Umbilical cord (tissue), 2 donors: ENCODE measurements around the gene RNF31. TPM values are rescaled to one million over a fixed set of nuclear protein-coding genes. Genes with fewer than 3 reads are reported as not detected.

Source experiments
- DNase-seq: peaks from one replicate; pipeline ENCODE4 v3.0.0-alpha.2; 2015; ENCODE audit warnings: low spot score
- total RNA-seq: library from RNA; depleted of rRNA; stranded (reverse); fragments of >200 nt; gene quantifications from one replicate; pipeline ENCODE4 v1.2.3, GENCODE V29; 2014; ENCODE audit warnings: low replicate concordance; ENCODE audit not compliant: insufficient read depth

The RNF31 gene
- total RNA-seq, 1 donor from 2014 or later = 22.6 TPM

DNA sequence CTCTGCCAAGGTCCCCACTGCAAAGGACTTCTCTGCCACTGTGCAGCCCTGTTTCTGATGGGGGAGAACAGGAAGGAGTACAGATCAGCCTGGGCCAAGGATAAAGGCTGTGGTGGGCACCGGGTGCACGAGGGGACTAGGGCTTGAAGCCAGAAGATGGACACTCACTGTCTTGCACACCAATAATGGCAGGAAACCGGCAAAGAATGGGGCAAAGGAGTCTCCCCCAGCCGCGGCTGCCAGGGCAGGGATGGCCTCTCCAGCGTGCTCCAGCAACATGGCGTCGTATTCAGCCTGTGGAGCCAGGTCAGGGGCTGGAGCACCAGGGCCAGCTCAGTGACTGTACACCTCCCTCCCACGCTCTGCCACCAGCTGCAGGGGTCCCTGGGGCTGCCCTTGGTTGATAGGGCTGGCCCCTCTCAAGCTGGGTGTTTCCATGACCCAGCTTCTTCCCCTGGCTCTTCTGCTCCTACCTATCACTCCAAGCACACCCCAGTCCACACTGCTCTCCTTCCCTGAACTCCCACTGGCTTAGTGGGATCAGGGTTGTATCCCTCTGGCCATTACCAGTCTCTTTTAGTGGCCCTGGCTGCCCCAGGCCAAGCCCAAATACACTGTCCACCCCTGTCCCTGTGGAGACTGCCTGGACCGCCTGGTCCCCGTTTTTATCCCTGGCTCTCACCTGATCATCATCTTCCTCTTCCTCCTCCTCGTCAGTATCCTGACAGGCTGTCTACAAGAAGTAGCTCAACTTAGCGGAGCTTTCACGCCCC is 35.0 kb downstream of the RNF31 start:
- no peak for DNase-seq

- DNase-seq = no peak
Measured at GRCh38 chr14:24183014-24183481, 35.8 kb downstream of the RNF31 start.

GRCh38 chr14:24184104-24184970 is 37.0 kb downstream of the RNF31 start:
- no peak for DNase-seq

DNA sequence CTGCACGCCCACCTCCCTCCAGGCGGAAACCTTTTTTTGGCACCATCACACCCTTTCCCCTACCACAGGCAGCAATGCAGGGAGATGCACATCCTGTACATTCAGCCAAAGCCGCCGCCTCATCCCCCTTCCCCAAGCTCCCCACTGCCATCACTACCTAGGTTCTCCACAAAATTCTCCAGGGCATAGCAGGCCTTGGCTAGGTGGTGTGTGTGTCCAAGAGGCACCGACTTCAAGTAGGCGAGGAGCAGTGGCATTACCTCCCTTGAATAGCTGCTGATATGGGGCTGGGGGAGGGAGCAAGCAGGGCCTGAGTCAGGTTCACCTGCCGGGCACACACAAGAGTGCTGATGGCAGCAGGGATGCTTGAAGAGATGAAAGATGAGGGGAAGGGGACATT is 37.7 kb downstream of the RNF31 start:
- DNase-seq = no peak

GRCh38 chr14:24185741-24186140 is 38.4 kb downstream of the RNF31 start:
- DNase-seq = no peak

- no peak for DNase-seq
Measured at GRCh38 chr14:24186831-24187538, 39.7 kb downstream of the RNF31 start.

DNA sequence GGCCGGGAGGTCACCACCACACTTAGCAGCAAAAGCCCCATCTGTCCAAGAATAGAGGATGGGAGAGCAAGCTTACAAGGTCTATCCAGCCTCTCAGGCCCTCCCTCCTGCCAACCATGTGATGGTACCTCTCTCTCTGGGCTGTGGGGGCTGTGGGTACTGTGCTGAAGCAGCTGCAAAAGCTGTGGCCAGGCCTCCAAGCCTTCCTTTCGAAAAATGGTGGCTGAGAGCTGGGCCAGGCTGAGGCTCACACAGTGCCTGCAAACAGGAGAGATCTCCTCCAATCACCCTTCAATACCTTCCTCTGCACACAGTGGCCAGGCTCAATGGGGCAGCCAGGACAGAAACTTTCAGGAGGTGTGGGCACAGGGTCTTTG is 40.2 kb downstream of the RNF31 start:
- DNase-seq = no peak

GRCh38 chr14:24188251-24189058 is 41.2 kb downstream of the RNF31 start, which contains the start of gene IPO4:
Gene IPO4 (minus strand): TSS chr14:24188816. CDS start chr14:24188787, 29 bp downstream.
- DNase-seq = peak; percentile 98

DNA sequence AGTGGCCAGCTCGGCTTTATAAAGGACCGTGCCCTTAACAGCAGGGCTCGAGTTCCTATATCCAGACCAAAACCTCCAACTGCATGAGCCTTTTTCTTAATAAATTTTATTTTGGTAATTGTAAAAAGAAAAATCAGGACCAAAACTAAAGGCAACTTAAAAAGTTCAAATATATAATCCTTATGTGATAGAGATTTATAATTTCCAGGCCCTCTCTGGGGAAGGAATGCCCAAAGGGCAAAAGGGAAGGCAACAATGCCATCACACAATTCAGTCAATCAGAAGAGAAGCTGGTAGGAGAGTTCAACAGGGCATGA is 41.7 kb downstream of the RNF31 start:
- DNase-seq = no peak

- no peak for DNase-seq
Measured at GRCh38 chr14:24189460-24189859, 42.2 kb downstream of the RNF31 start.

GRCh38 chr14:24190416-24190815 is 43.1 kb downstream of the RNF31 start:
- DNase-seq = no peak

- DNase-seq = no peak
Measured at GRCh38 chr14:24192933-24193332, 45.6 kb downstream of the RNF31 start.

DNA sequence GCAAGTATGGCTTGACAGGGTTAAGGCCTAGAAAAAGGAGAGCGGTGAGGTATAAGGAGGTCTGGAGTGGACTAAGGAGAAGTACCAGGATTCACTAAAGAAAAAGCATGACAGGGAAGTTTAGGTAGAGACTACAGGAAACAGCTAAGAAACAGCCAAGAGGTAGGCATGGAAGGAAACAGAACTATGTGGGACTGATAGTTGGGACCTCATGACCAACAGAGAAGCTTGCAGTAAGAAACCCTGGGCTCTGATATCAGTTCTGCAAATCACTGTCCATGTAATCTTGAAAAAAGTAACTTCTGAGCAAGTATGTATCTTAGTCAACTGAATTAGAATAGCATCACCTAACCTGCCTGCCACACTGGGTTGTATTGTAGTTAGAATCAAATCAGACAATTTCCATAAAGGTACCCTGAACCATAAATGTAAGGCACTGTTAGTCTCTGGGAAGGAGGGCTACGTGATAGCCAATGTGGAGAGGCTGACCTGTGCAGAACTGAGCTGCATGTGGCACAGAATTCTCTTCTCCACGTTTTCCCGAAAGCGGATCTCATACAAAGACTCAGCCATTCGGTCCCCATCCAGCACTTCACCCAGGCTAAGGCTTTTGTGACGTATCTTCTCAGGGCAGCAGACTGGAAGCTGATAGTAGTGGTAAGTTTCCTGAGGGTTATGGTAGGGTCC is 47.0 kb downstream of the RNF31 start:
- DNase-seq = no peak

GRCh38 chr14:24194873-24195185 is 47.5 kb downstream of the RNF31 start:
- peak; percentile 14 for DNase-seq

DNA sequence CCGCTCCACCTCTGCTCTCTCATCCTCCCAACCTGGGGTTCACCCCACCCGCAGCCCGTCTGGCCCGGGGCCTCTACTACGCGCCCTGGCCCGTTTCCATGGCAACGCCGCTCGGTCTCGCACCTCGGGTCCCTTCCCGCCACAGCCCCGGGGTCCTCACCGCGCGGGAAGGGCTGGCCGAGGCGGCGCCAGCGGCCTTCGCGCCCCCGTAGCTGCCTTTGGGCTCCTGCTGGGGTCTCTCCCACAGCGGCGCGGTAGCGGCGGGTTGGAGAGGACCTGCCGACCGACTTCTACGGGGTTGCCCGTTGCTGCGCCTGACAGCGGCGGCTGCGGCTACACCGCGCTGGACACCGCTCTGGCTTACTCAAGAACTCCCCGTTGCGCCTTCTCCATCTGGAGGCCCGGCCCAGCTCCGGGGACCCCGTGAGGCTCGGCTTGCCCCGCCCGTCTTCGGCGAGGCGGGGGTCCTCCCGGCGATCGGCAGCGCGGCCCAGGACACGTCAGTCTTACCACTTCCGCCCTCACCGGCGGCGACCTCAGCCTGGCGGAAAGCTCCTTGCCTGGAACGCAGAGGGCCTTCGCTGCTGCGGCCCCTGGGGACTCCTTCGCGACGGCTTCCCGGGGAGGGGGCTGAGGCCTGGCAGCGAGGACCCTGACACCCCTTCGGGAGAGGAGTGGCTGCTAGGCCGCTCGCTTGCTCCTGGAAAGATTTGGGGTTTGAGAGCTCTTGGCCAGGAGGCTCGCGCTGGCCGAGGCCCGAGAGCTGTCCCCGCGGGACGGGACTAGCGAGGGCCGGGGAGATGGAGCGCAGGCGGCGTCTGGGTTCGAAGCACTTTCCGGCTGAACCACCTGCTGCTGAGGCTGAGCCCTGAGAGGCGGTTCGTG is 48.1 kb downstream of the RNF31 start, which contains the start of gene TM9SF1:
TM9SF1 (minus strand) TSS at position 256 of the 885 bp plus-strand sequence. CDS start 422 bp downstream, outside the sequence.
- DNase-seq = peak; percentile 92

DNA sequence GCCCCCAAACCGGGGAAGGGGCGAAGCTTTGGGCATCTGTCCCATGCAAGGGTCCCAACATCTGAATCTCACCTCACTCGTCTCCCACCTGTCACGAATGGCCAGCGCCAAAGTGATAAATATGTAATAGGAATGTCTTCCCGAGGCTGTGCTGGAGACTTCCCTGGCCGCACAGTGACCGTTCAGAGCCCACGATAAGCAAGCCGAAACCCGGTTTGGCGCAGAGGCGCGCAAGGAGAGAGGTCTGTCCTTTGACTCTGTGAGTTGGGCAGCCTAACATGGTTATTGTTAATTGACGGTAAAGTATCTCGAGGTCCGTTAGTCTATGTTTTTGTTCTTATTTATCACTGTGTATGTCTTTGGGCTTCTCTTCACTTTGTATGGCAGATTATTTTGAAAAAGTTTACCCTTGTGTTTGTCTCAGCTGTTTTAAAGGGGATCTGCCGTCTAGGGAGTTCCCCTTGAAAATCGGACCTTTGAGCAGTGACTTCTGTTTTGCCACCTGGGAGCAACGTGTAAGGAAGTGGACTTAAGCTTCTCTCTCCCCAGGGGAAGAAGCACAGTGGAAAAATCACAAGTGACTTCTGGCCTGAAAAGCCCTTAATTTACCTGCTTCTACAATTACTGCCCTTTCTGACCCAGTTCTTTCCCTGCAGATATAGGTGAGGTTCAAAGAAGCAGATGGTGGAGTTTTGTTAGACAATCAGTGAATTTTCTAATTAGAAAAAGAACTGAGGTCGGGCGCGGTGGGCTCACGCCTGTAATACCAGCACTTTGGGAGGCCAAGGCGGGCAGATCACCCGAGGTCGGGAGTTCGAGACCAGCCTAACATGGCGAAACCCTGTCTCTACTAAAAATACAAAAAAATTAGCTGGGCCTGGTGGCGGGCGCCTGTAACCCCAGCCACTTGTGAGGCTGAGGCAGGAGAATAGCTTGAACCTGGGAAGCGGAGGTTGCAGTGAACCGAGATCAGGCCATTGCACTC is 49.1 kb downstream of the RNF31 start:
- DNase-seq = peak; percentile 13

DNA sequence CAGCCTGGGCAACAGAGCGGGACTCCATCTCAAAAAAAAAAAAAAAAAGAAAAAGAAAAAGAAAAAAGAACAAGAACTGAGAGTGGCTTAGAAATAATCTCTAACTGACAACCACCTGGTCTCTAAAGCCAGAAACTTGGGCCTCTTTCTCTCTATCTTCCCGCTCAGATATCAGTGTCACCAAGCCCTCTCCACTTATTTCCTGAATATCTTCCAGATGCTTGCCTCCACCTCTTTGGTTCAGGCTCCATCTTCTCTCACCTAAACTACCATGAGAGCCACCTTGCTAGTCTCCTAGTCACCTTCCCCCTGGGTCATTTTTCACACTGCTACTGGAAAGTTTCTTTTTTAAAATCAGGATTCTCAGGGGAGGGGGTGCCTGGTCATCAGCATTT is 49.8 kb downstream of the RNF31 start:
- DNase-seq = no peak

- no peak for DNase-seq
Measured at GRCh38 chr14:24198814-24199524, 51.7 kb downstream of the RNF31 start.
